ENCODE data around the gene KIF7.
A peak's percentile ranks its signal among the peaks of the same experiment; 100 is the strongest.

The KIF7 gene

DNA sequence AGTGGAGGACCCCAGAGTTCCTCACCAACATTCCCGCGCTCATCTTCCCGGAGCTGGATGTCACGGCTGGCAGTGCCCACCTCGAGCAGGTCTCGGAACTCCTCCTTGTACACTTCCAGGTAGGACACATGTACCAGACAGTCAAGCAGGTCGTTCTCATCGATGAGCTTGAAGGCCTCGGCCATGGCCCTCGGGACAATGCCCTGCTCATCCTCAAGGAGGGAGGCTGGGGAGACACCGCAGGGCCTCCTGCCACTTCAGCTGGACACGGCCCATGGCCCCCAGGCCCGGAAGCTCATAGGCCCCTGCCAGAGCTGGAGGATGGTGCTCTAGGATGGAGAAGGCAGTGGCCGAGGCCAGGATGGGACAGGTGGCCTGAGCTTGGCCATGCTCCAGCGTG is 5.6 kb downstream of the KIF7 start:
- no peak for DNase-seq (ENCODE audit: low read depth in 2 of 2, low spot score in 1 of 2)

DNA sequence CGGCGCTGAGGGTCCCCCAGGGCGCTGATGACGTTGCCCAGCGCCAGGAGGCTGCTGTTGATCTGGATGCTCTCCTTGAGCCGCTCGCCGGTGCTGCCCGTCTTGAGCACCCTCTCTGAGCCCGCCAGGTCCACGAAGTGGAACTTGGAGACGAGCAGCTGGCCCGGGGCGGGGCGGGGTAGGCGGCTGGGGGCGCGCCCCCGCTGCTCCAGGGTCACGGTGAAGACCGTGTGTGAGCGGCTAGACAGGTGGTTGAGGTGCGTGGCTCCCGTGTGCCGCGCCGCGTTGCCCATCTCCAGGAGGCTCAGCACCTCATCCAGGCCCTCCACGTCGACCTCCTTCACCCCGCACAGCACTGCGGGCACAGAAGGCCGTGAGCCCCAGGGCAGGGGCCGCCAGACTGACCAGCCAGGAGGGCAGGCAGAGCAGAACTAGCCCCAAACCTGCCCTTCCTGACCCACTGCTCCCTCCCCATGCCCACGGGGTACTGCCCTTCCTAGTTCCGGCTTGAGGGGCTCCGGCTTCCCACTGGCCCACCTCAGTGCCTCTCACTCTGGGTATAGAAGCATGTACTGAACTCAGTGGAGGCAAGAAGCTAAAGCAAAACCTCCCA is 6.1 kb downstream of the KIF7 start:
- no peak for DNase-seq (ENCODE audit: low read depth in 2 of 2, low spot score in 1 of 2)

DNA sequence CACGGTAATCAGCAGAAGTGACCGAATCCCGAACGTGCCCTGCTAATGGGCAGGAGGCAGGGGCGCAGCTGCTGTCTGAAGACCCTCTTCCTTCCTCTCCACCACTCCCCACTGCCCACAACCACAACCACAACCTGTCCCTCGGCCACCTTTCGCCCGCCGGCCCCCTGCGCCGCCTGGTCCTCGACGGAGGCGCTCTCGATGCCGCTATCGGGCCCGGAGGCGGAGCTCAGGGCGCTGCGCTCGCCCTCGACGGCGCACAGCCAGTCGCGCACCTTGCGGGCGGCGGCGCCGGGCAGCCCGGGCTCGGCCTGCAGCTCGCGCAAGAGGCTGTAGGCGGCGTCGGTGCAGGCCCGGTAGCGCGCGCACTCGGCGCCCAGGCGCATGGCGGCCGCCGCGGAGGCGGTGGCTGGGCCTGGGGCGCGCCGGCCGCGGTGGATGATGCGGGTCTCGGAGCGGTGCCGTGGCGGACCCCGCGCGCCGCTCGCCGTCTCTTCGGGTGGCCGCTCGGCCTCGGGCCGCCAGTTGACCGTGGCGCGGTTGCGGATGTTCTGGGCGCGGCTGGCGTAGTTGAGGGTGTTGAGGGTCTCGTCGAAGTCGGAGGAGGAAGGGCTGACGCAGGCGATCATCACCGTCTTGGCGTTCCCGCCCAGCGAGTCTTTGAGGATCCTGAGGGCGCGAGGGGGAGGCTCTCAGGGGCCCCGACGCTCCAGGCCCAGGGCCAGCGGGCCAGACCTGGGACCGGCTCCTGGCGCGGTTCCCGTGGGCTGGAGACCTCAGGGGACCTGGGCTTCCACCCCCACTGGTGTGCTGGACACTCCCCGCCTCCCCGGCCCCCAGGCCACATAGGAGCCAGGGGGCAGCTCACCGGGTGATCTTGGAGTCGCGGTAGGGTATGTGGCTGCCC is 6.9 kb downstream of the KIF7 start:
- no peak for DNase-seq (ENCODE audit: low read depth in 2 of 2, low spot score in 1 of 2)

GRCh38 chr15:89647191-89647851 is 7.9 kb downstream of the KIF7 start:
- peak; percentile 11 to 33 for DNase-seq (ENCODE audit: low read depth in 2 of 2, low spot score in 1 of 2)

DNA sequence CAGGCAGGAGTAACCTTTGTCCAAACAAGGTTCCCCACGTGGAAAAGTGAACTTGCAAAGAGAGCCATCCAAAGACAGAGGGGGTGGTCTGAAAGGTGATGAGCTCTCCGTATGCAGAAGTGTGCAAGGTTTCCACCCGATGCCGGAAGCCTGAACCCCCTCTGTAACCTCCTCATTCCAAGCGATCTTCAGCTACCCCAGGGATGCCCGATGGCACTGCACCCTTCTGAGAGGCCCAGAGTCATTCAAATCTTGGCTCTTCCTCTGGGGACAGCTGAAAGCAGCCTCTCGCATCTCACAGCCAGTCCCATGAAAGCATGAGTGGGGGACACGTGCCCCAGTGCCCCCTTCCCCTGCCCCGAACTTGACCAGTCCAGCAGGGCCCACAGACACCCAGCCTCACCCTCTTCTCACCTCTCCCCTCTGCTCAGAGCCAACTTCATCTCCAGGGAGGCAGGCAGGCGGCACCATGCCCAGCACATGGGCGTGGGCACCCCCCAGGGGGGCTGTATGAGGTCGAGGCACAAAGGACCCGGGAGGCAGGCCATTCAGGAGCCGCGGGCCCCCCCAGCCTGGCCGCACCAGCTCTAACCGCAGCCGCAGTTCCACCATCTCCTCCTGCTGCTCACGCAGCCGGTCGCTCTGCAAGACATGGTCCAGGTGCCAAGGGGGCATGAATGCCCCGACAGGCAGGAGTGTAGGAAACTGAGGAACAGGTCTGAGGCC is 8.7 kb downstream of the KIF7 start:
- DNase-seq (ENCODE audit: low read depth in 2 of 2, low spot score in 1 of 2) = no peak

DNA sequence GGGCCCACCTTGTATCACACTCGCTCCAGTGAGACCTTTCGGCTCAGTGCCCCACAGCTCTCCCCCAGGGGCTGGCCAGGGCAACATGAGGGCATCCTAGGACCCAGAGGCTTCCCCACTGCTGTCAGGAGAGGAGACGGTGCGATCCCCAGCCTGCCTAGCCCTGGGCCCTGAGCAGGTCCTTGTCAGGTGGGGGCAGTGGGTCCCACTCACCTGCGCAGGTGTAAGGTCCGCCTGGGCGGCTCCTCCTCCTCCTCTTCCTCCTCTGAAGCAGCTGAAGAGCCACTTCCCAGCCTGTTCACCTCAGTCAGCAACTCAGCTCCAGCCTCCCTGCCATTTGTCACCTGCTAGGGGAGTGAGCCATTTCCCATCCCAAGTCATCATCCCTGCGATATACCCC is 9.6 kb downstream of the KIF7 start:
- DNase-seq (ENCODE audit: low read depth in 2 of 2, low spot score in 1 of 2) = no peak

- no peak for DNase-seq (ENCODE audit: low read depth in 2 of 2, low spot score in 1 of 2)
Measured at GRCh38 chr15:89642106-89642505, 13.2 kb downstream of the KIF7 start.

DNA sequence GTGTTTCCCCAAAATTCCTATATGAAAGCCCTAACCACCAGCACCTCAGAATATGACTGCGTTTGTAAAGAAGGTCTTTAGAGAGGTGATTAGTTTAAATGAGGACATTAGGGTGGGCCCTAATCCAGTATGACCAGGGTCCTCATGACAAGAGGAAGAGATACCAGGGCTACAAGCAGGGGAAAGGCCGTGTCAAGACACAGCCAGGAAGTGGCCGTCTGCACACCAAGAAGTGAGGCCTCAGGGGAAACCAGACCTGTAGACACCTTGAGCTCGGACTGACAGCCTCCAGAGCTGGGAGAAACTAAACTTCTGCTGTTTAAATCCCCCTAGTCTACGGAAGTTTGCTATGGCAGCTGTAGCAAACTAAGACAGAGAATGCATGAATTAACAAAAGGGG is 14.2 kb downstream of the KIF7 start:
- no peak for DNase-seq (ENCODE audit: low read depth in 2 of 2, low spot score in 1 of 2)

DNA sequence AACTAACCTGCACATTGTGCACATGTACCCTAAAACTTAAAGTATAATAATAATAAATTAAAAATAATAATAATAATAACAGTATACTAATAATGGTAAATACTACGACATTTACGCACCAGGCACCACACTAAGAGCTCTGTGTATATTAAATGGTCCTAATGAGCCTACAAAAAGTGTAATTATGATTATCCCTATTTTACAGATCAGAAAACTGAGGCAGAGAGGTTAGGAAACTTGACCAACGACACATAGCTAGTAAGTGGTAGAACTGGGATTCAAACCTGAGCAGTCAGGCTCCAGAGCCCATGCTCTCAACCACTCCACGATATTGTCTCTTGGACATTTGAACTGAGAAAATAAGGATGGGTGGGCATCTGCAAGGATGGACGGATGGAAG is 15.0 kb downstream of the KIF7 start:
- no peak for DNase-seq (ENCODE audit: low read depth in 2 of 2, low spot score in 1 of 2)

GRCh38 chr15:89633585-89633984 is 21.7 kb downstream of the KIF7 start:
- DNase-seq (ENCODE audit: low read depth in 2 of 2, low spot score in 1 of 2) = no peak

DNA sequence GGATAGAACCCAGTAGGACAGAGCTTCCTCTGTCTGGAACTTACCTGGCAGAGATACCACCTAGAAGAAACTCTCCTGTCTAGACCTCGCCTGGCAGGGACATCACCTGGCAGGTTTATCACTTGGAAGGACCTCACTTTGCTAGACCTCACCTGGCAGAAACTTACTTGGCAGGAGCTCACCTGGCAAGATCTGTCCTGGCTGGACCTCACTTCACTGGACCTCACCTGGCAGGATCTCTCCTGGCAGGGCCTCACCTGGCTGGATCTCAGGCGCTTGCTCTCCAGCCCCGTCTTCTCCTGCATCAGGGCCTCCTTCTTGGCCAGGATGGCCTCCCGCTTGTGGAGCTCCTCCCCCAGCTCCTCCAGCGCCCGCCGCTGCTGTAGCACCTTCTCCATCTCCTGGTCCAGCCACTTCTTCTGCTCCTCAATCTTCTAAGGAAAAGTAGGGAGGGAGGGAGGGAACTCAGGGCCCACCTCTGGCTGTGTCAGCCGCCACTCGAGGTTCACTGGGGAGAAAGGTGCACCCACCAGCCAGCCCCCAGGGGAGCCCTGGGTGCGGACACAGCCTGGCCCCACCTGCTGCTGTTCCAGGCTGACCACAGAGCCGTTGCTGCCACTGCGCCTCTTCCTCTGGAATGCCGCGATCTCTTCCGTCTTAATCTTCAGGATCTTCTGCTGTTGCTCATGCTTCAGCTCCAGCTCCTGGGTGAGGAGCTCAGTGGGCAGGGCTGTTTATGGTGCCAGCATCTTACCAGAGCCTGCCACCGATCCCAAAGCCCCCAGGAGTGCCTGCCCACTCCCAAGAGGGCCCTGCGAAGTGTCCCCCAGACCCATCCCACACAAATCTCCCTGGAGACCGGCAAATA is 22.5 kb downstream of the KIF7 start:
- DNase-seq (ENCODE audit: low read depth in 2 of 2, low spot score in 1 of 2) = no peak

- DNase-seq (ENCODE audit: low read depth in 2 of 2, low spot score in 1 of 2) = no peak
Measured at GRCh38 chr15:89631902-89632264, 23.4 kb downstream of the KIF7 start.

DNA sequence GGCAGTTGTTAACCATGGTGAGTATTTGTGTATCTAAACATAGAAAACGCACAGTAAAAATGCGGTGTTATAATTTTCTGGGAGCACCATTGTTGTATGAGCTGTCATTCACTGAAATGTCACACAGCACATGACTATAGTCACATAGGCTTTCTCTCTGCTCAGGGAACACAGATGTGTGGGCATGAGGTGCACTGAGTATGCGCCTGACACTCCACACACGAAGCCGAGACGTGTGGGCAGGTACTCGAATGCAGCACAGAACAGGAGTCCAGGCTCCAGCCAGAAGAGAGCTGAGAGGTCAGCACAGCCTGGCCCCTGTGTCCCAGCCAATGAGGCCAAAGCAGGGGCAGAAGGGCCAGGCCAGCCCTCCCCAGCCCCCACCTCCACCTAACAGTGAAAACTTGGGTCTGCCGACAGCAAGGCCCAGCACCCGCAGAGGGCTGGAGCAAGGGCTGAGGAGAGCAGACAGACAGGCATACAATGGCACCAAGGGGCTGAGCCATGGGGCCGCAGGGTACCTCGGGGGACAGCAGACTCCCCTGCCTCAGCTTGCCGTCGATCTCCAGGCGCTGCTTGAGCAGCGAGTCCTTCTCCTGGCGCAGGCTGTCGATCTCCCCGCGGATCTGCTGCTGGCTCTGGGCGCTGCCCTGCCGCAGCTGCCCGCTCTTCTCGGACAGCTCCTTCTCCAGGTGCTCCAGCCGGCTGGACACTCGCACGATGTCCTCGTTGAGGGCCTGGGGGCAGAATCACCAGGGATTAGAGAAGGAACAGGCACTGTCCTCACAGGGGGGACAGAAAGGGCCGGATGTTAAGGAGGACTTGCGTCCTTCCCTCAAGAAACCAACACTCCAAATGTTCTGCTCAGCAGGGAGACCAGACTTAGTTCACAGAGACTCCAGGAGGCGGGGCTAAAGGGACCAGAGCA is 24.0 kb downstream of the KIF7 start:
- no peak for DNase-seq (ENCODE audit: low read depth in 2 of 2, low spot score in 1 of 2)

DNA sequence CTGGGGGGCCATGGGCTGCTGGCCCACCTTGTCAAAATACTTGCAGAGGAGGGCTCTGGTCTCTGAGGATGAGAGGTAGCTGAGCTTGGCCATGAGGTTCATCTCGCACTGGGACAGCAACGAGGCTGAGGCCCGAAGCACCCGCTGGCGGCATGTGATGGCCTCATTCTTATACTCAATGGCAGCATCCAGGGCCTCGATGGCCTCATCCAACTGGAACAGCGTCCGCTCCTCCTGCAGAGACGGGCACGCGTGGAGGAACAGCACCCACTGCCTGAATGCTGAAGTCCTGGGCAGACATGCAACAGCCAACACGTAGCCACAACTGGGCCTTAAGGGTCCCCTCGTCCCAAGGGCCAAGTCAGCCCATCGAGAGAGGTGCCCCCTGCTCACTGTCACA is 25.0 kb downstream of the KIF7 start:
- no peak for DNase-seq (ENCODE audit: low read depth in 2 of 2, low spot score in 1 of 2)

DNA sequence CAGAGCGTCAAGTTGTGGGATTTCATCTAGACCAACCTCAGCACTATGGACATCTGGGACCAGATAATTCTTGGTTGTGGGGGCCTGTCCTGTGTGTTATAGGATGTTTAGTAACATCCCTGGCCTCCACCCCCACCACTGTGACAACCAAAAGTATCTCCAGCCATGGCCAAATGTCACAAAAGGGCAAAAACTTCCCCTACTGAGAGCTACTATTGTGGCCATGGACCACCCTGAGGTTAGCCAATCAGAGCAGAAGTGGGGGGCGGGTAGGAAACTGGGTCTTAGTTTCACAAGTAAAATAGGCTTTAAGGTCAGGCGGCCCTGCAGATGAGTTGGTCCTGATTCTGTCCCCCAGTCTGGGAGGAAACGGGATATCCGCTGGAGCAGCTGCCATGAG is 25.4 kb downstream of the KIF7 start:
- no peak for DNase-seq (ENCODE audit: low read depth in 2 of 2, low spot score in 1 of 2)

DNA sequence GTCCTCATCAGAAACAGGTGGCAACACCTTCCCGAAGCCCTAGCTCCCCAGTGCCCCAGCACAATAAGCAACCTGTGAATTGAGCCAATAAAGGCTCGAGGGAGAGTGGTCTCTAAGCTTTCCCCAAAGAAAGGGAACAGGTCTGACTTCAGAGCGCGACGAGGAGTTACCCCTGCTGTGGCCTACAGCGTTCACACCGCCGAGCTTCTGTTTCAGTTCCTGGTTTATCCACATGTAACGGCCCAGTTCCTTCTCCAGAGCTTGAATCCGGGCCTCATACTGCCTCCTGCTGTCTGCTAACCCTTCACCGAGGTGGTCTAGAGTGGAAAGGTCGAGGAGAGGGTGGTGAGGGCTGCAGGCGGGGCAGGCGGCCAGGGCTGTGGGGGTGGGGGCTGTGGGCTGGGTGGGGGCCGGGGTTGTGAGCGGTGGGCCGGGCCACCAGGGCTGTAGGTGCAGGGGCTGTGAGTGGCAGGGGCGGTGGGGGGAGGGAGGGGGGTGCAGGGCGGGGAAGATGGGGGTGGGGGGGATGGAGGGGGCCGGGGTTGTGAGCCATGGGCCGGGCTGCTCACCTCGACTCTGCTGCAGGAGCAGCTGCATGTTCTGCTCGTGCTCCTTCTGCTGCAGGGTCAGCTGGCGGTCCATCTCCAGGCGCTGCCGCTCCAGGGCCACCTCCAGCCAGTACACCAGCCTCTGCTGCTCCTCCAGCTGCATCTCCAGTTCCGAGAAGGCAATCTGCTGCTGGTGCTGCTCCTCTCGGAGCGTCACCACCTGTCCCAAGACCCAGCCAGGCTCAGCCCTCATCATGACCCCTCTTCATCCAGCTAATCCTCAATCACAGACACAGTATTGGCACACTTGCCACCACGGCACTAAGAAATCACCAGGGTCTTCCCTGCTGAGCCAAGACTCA is 26.2 kb downstream of the KIF7 start:
- DNase-seq (ENCODE audit: low read depth in 2 of 2, low spot score in 1 of 2) = no peak

- no peak for DNase-seq (ENCODE audit: low read depth in 2 of 2, low spot score in 1 of 2)
Measured at GRCh38 chr15:89628301-89628700, 27.0 kb downstream of the KIF7 start.

GRCh38 chr15:89627256-89627970 is 27.9 kb downstream of the KIF7 start:
- no peak for DNase-seq (ENCODE audit: low read depth in 2 of 2, low spot score in 1 of 2)

All from stimulated activated CD8-positive, alpha-beta memory T cell treated with anti-CD3 and anti-CD28 coated beads, Interleukin-4, amount 100 ng/mL, for 4 hours (primary cell).